GM12875 (cell line): ENCODE data around the gene PLEKHD1.
A peak's percentile ranks its signal among the peaks of the same experiment; 100 is the strongest.

ENCODE experiments used
- H3K4me3 ChIP-seq: one replicate; pipeline ENCODE4 v1.5.1; 2011; ENCODE audit warnings: low read depth, low read length, control low read depth
- TF ChIP-seq, protein P1 (sequence below): IDR thresholded peaks from 2 replicates; pipeline ENCODE4 v1.5.1; 2011; ENCODE audit warnings: low read depth, mild to moderate bottlenecking, control low read depth, inconsistent platforms, low read length, moderate library complexity, borderline replicate concordance; ENCODE audit not compliant: insufficient read depth

PLEKHD1 gene

DNA sequence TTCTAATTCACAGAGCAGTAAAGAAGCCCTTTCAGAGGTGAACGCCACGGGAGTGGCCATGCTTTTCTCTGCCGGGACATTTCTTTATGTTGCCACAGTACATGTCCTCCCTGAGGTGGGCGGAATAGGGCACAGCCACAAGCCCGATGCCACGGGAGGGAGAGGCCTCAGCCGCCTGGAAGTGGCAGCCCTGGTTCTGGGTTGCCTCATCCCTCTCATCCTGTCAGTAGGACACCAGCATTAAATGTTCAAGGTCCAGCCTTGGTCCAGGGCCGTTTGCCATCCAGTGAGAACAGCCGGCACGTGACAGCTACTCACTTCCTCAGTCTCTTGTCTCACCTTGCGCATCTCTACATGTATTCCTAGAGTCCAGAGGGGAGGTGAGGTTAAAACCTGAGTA is 26.2 kb upstream of the PLEKHD1 start:
- no peak overlapping the region for H3K4me3 ChIP-seq
- TF ChIP-seq, protein P1, sequence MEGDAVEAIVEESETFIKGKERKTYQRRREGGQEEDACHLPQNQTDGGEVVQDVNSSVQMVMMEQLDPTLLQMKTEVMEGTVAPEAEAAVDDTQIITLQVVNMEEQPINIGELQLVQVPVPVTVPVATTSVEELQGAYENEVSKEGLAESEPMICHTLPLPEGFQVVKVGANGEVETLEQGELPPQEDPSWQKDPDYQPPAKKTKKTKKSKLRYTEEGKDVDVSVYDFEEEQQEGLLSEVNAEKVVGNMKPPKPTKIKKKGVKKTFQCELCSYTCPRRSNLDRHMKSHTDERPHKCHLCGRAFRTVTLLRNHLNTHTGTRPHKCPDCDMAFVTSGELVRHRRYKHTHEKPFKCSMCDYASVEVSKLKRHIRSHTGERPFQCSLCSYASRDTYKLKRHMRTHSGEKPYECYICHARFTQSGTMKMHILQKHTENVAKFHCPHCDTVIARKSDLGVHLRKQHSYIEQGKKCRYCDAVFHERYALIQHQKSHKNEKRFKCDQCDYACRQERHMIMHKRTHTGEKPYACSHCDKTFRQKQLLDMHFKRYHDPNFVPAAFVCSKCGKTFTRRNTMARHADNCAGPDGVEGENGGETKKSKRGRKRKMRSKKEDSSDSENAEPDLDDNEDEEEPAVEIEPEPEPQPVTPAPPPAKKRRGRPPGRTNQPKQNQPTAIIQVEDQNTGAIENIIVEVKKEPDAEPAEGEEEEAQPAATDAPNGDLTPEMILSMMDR = no peak

DNA sequence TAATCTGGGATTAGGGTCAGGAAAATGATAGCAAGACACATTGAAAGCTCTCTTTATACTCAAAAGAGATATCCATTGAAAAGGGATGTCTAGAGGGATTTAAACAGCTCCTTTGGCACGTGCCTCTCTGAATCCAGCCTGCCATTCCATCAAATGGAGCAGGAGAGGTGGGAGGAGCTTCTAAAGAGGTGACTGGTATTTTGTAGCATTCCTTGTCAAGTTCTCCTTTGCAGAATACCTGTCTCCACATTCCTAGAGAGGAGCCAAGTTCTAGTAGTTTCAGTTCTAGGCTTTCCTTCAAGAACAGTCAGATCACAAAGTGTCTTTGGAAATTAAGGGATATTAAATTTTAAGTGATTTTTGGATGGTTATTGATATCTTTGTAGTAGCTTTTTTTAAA is 25.4 kb upstream of the PLEKHD1 start:
- TF ChIP-seq, protein P1 = no peak

DNA sequence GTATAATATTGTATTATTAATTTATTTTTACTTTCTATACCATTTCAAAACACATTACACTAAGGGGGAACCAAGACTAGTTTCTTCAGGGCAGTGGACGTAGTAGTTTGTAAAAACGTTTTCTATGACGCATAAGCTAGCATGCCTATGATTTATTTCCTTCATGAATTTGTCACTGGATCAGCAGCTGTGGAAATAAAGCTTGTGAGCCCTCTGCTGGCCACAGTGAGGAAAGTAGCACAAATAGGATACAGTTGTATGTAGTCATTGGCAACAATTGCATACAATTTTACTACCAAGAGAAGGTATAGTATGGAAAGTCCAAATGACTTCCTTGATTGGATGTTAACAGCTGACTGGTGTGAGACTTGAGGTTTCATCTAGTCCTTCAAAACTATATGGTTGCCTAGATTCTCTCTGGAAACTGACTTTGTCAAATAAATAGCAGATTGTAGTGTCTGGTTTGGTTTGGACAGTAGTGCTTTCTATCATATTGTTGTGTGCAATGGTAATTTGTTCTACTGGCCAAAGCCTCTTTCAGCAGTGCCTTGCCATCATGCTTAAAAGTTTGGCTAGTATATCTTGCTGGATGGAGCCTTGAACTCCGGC is 24.3 kb upstream of the PLEKHD1 start:
- TF ChIP-seq, protein P1 = peak; percentile 61; the same call in 1 of the 2 replicates

More for the DNA sequence above, 25.4 kb upstream of the PLEKHD1 start:
- H3K4me3 ChIP-seq = no peak overlapping the region

DNA sequence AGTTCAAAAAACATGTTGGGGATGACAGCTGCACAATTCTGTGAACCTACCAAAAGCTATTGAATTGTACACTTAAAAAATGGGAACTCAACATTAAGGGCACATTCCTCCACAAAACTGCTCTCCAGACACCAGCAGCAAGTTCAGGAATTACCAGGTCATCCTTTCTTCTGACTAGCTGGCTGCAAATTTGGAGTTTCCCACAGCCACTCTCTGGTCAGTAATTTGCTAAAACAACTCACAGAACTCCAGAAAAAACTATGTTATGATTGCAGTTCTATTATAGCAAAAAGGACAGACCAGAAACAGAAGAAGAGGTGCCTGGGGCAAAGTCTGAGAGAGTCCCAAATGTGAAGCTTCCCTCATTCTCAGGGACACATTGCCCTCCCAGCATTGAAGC is 20.1 kb upstream of the PLEKHD1 start:
- TF ChIP-seq, protein P1 = no peak
- no peak overlapping the region for H3K4me3 ChIP-seq

More for the DNA sequence above, 24.3 kb upstream of the PLEKHD1 start:
- H3K4me3 ChIP-seq = no peak overlapping the region

DNA sequence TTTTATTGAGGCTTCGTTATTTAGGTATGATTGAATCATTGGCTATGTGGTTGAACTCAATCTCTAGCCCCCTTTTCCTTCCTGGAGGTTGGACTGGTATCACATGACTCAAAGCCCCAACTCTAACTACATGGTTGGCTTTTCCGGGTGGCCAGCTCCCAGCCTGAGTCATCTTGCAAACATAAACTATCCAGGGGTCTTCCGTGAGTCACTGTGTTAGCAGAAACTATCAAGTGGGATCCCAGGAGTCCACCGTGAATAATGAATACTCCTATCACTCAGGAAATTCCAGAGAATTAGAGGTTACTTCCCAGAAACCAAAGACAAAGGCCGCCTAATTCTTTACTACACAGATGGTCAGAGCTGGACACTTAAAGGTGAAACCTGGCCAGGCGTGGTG is 19.7 kb upstream of the PLEKHD1 start:
- no peak overlapping the region for H3K4me3 ChIP-seq
- TF ChIP-seq, protein P1 = no peak

DNA sequence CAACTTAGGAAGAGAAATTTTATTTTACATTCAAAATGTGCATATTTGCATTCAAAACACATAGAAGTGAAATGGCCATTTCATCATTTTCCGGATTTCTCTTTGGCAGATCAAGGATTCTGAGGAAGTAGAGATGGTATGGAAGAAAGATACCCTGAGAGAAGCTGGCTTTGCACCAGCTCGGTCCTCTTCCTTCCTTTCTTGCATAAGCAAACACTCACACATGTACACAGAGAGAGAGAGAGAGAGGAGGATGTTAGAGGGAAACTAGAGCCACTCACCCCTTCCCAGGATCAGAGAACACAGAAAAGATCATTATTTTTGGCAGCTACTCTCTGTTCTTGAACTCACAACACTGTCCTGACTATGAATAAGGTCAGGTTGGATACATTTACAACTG is 15.6 kb upstream of the PLEKHD1 start:
- no peak overlapping the region for H3K4me3 ChIP-seq
- TF ChIP-seq, protein P1 = no peak

DNA sequence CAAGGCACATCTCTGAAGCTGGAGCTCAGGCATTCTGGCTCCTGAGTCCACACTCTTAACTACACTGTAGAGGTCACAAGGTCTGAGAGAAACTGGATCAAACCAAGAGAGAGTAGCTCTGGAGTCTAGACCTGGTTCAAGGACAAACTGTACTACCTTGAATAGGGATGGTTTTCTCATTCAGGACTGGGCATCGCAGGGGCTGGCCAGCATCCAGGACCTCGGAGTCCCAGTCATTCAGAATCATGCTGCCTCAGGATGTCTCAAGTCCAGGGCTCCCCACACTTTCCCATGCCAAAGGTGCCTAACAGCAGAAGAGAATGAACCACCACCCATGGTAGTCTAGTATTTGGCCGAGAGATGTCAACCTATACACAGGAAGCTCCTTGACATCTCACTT is 13.1 kb upstream of the PLEKHD1 start:
- TF ChIP-seq, protein P1 = no peak

More for the DNA sequence above, 13.1 kb upstream of the PLEKHD1 start:
- H3K4me3 ChIP-seq = no peak overlapping the region
